Stimulated activated memory B cell treated with anti-CD40 and anti-IgM and Interleukin-4, amounts not matched to agents 10 μg/mL and 1 μg/mL and 100 μg/mL, for 72 hours (primary cell): ENCODE results near the gene SOWAHB.

Source experiments
- ATAC-seq: fragments of 150-1000 bp; cut with Tn5 transposase; 2 replicates; pipeline ENCODE4 v1.10.0; 2021
- H3K27ac Mint-ChIP-seq: one replicate; pipeline ENCODE4 v1.8.0; 2022; ENCODE audit warnings: mild to moderate bottlenecking, mixed read lengths
- H3K27me3 Mint-ChIP-seq: one replicate; pipeline ENCODE4 v1.8.0; 2022; ENCODE audit warnings: mixed read lengths
- H3K36me3 Mint-ChIP-seq: one replicate; pipeline ENCODE4 v1.8.0; 2022; ENCODE audit warnings: mixed read lengths
- H3K4me1 Mint-ChIP-seq: one replicate; pipeline ENCODE4 v1.8.0; 2022; ENCODE audit warnings: mixed read lengths
- H3K4me3 Mint-ChIP-seq: one replicate; pipeline ENCODE4 v1.8.0; 2022; ENCODE audit warnings: mild to moderate bottlenecking, moderate library complexity, mixed read lengths
- H3K9me3 Mint-ChIP-seq: one replicate; pipeline ENCODE4 v1.8.0; 2022; ENCODE audit warnings: mixed read lengths

The SOWAHB gene

DNA sequence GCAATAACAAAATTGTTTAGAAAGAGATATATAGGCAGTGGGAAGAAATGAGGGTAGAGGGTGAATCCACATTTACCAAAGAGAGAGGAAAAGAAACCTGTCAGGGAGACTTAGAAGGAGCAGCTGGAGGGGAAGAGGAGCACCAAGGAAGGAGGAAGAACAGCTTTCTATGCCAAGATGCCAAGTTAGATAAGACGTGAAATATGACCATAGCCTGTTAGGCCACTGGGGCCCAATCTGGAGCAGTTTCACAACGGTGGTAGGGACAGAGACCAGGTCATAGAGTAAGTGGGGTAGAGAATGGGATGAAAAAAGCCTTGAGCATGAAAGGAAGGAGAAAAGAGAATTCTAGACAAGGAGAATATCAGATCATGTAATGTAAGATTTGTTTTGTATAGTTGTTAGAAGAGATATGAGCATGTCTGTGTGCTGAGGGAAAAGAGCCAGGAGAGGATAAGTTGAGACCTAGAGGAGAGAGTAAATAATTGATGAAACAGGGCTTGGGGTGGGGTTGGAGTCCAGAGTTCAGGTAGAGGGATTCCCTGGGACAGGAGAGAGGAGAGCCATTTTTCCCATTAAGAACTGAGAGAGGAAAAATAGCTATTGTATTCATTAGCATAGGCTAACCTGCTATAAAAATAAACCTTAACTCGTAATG lies 4.4 kb upstream of the SOWAHB start:
- Mint-ChIP-seq H3K27ac (no peak overlapping the region), H3K27me3 (no peaks in the 10 kb centered on the region), H3K9me3 (no peaks in the 10 kb centered on the region), H3K4me1 (no peaks in the 10 kb centered on the region), H3K4me3 (no peak overlapping the region), H3K36me3 (no peaks in the 10 kb centered on the region)
- no peak for ATAC-seq

- Mint-ChIP-seq H3K27me3 (peaks cover 19% of the 10 kb centered on the region), H3K36me3 (no peaks in the 10 kb centered on the region), H3K27ac (no peak overlapping the region), H3K4me1 (no peaks in the 10 kb centered on the region), H3K4me3 (no peak overlapping the region), H3K9me3 (no peaks in the 10 kb centered on the region)
- ATAC-seq, result no peak
These were observed 1.2 kb upstream of the SOWAHB start for GRCh38 chr4:76898949-76899645.

GRCh38 chr4:76898385-76898692 lies 395 bp upstream of the SOWAHB start:
- peak overlapping the region; percentile 60 for H3K4me3 Mint-ChIP-seq
- ATAC-seq, result no peak
- no peaks in the 10 kb centered on the region for H3K36me3 Mint-ChIP-seq
- H3K27me3 Mint-ChIP-seq, result peaks cover 19% of the 10 kb centered on the region
- no peaks in the 10 kb centered on the region for H3K4me1 Mint-ChIP-seq
- no peak overlapping the region for H3K27ac Mint-ChIP-seq
- no peaks in the 10 kb centered on the region for H3K9me3 Mint-ChIP-seq

DNA sequence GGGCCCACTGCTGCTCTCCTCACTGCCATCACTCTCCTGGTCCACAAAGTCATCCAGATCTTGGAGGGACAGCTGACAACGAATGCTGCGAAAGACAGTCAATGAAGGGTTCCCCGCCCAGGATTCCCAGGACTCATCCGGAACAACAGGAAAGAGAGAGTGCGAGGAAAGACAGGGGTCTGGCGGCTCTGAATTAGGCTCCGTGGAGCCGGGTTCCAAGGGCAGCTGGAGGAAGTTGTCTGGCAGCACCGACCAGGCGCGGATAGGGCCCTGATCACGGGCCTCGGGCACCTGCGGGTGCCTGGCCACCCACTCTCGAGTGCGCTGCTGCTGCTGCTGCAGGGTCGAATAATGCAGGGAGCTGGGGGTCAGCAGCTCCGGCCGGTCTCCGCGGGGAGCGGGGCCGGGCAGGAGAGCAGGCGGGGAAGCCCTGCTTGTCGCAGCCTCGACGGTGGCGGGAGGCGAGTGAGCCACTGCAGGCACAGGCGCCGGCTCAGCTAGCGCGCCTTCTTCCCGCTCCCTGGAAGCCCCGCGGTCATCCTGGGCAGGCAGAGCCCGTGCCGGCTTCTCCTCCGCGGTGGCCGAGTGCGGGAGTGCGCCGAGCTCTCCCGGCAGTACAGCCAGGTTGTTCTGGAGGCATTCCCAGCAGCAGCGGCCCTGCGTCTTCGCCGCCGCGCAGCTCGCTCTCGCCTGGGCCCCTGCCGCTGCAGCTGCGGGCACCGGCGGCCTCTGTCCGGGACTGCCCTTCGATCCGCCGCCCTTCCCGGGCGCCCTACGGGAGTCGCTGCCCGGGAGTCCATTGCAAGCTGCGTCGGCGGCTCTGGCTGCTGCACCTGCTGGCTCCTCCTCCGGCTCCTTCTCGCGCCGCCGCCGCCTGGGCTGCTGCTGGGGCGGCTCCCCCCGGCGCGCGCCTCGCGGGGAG lies 1.1 kb downstream of the SOWAHB start:
- Mint-ChIP-seq H3K4me1 (no peaks in the 10 kb centered on the region), H3K27ac (no peak overlapping the region), H3K27me3 (peaks cover 24% of the 10 kb centered on the region), H3K9me3 (no peaks in the 10 kb centered on the region), H3K36me3 (no peaks in the 10 kb centered on the region), H3K4me3 (peak overlapping the region; percentile 12)
- ATAC-seq, result no peak

GRCh38 chr4:76896048-76896447 lies 1.9 kb downstream of the SOWAHB start:
- Mint-ChIP-seq H3K9me3 (no peaks in the 10 kb centered on the region), H3K27ac (no peak overlapping the region), H3K4me3 (no peak overlapping the region), H3K27me3 (peaks cover 32% of the 10 kb centered on the region), H3K4me1 (no peaks in the 10 kb centered on the region), H3K36me3 (no peaks in the 10 kb centered on the region)
- ATAC-seq, result peak; percentile 4

GRCh38 chr4:76895619-76896018 lies 2.3 kb downstream of the SOWAHB start:
- Mint-ChIP-seq H3K9me3 (no peaks in the 10 kb centered on the region), H3K36me3 (no peaks in the 10 kb centered on the region), H3K4me1 (no peaks in the 10 kb centered on the region), H3K4me3 (no peak overlapping the region), H3K27me3 (peaks cover 36% of the 10 kb centered on the region), H3K27ac (no peak overlapping the region)
- no peak for ATAC-seq

GRCh38 chr4:76894537-76895255 lies 3.2 kb downstream of the SOWAHB start:
- ATAC-seq, result no peak
- no peaks in the 10 kb centered on the region for H3K9me3 Mint-ChIP-seq
- H3K36me3 Mint-ChIP-seq, result no peaks in the 10 kb centered on the region
- no peaks in the 10 kb centered on the region for H3K4me1 Mint-ChIP-seq
- H3K4me3 Mint-ChIP-seq, result no peak overlapping the region
- no peak overlapping the region for H3K27ac Mint-ChIP-seq
- H3K27me3 Mint-ChIP-seq, result peaks cover 36% of the 10 kb centered on the region

DNA sequence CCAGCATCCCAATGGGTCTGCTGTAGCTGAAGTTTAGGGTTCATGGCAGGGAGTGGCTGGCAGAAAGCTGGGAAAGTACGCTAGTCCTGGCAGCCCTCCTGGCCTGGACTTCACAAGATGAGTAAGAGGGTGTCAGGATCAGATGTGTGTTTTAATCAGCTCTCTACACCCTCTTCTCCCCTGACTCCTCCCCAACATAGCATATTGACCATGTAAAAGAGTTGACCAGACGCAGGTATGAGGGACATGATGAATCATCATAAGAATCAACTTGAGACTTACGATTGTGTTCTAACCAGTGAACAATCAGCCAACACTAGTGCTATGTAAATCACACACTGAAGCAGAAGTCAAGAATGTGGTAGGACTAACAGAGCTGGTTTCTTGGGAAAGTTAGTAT lies 5.3 kb downstream of the SOWAHB start:
- H3K4me3 Mint-ChIP-seq, result no peak overlapping the region
- H3K27me3 Mint-ChIP-seq, result peaks cover 36% of the 10 kb centered on the region
- no peak overlapping the region for H3K27ac Mint-ChIP-seq
- no peaks in the 10 kb centered on the region for H3K4me1 Mint-ChIP-seq
- no peaks in the 10 kb centered on the region for H3K36me3 Mint-ChIP-seq
- H3K9me3 Mint-ChIP-seq, result no peaks in the 10 kb centered on the region
- ATAC-seq, result no peak

- Mint-ChIP-seq H3K36me3 (no peaks in the 10 kb centered on the region), H3K4me1 (no peaks in the 10 kb centered on the region), H3K27ac (no peak overlapping the region), H3K9me3 (no peaks in the 10 kb centered on the region), H3K27me3 (peaks cover 36% of the 10 kb centered on the region), H3K4me3 (no peak overlapping the region)
- no peak for ATAC-seq
These were observed 5.9 kb downstream of the SOWAHB start for GRCh38 chr4:76892001-76892400.

GRCh38 chr4:76886848-76887441 lies 11.0 kb downstream of the SOWAHB start:
- Mint-ChIP-seq H3K27ac (no peak overlapping the region), H3K36me3 (no peaks in the 10 kb centered on the region)
- ATAC-seq, result no peak

DNA sequence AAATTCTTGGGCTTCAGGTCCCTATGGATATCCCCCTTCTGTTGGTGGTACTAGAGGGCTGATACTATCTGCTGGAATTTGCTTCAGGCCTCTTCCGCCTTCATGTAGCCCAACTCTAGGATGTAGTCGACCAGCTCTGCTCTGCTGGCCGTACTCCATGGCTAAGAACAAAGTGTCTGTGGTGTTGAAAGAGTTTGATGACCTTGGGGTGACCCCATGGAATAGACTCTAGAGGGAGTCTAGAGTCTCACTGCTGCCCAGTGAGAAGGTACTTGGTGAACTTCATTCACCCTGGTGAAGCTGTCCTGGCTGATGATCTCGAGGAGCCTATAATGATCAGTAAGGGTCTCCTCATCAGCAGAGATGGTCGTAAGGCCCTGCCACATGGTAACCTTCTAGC lies 11.7 kb downstream of the SOWAHB start:
- no peak overlapping the region for H3K4me3 Mint-ChIP-seq
- no peaks in the 10 kb centered on the region for H3K36me3 Mint-ChIP-seq
- no peaks in the 10 kb centered on the region for H3K4me1 Mint-ChIP-seq
- H3K9me3 Mint-ChIP-seq, result no peaks in the 10 kb centered on the region
- H3K27me3 Mint-ChIP-seq, result peaks cover 5% of the 10 kb centered on the region
- ATAC-seq, result no peak
- no peak overlapping the region for H3K27ac Mint-ChIP-seq

More at GRCh38 chr4:76886848-76887441, 11.0 kb downstream of the SOWAHB start:
- H3K4me3 Mint-ChIP-seq, result no peak overlapping the region
- no peaks in the 10 kb centered on the region for H3K4me1 Mint-ChIP-seq
- no peaks in the 10 kb centered on the region for H3K9me3 Mint-ChIP-seq
- H3K27me3 Mint-ChIP-seq, result peaks cover 12% of the 10 kb centered on the region

DNA sequence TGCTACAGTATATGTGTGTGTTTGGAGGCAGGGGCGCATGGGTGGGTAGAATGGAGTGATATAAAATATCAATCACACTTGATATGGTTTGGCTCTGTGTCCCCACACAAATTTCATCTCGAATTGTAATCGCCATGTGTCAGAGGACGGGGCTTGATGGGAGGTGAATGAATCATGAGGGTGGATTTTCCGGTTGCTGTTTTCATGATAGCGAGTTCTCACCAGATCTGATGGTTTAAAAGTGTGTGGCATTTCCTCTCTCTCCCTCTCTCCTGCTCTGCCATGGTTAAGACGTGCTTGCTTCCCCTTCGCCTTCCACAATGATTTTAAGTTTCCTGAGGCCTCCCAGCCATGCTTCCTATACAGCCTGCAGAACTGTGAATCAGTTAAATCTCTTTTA lies 14.8 kb downstream of the SOWAHB start:
- H3K9me3 Mint-ChIP-seq, result no peaks in the 10 kb centered on the region
- H3K27ac Mint-ChIP-seq, result no peak overlapping the region

GRCh38 chr4:76882630-76883029 lies 15.3 kb downstream of the SOWAHB start:
- no peaks in the 10 kb centered on the region for H3K36me3 Mint-ChIP-seq
- H3K27me3 Mint-ChIP-seq, result peaks cover 26% of the 10 kb centered on the region
- H3K4me1 Mint-ChIP-seq, result no peaks in the 10 kb centered on the region
- ATAC-seq, result no peak
- H3K9me3 Mint-ChIP-seq, result no peaks in the 10 kb centered on the region
- H3K27ac Mint-ChIP-seq, result no peak overlapping the region
- H3K4me3 Mint-ChIP-seq, result no peak overlapping the region

More for the DNA sequence above, 14.8 kb downstream of the SOWAHB start:
- Mint-ChIP-seq H3K4me3 (no peak overlapping the region), H3K36me3 (no peaks in the 10 kb centered on the region), H3K4me1 (no peaks in the 10 kb centered on the region), H3K27me3 (peaks cover 21% of the 10 kb centered on the region)
- no peak for ATAC-seq

GRCh38 chr4:76881375-76881774 lies 16.6 kb downstream of the SOWAHB start:
- Mint-ChIP-seq H3K4me1 (no peaks in the 10 kb centered on the region), H3K27me3 (peaks cover 37% of the 10 kb centered on the region), H3K27ac (no peak overlapping the region), H3K9me3 (no peaks in the 10 kb centered on the region), H3K36me3 (no peaks in the 10 kb centered on the region), H3K4me3 (no peak overlapping the region)
- ATAC-seq, result no peak
